Tibial nerve (tissue), 4 donors: ENCODE results near the gene SPINK8. TPM values are rescaled to one million over a fixed set of nuclear protein-coding genes. Genes with fewer than 3 reads are reported as not detected.

Experiments
- DNase-seq, 2 donors: peaks; one replicate each; pipeline ENCODE4 v3.0.0-alpha.2; 2019; ENCODE audit warnings: low spot score in 2 of 2
- H3K27ac ChIP-seq, 4 donors: fragments of 200-600 bp; sonication (generic) in 3 of 4; one replicate each; pipeline ENCODE4 v1.5.1; 2017 to 2019; ENCODE audit warnings: mild to moderate bottlenecking in 1 of 4
- H3K27me3 ChIP-seq, 2 donors: fragments of 200-600 bp; sonication (generic) in 1 of 2; one replicate each; pipeline versions ENCODE4 v1.5.1 to v1.6.0; 2017 to 2019
- H3K36me3 ChIP-seq, 3 donors: fragments of 200-600 bp; sonication (generic); one replicate each; pipeline ENCODE4 v1.5.1; 2018 to 2019
- H3K4me1 ChIP-seq, 4 donors: fragments of 200-600 bp; sonication (generic) in 3 of 4; one replicate each; pipeline ENCODE4 v1.5.1; 2017 to 2019
- H3K4me3 ChIP-seq, 4 donors: fragments of 200-600 bp; sonication (generic) in 3 of 4; one replicate each; pipeline ENCODE4 v1.5.1; 2017 to 2019; ENCODE audit warnings: mild to moderate bottlenecking in 1 of 4, moderate library complexity in 1 of 4
- H3K9me3 ChIP-seq, 4 donors: fragments of 200-600 bp; sonication (generic) in 3 of 4; one replicate each; pipeline ENCODE4 v1.5.1; 2017 to 2019
- CTCF ChIP-seq, 5 experiments: fragments of 200-600 bp in 3 of 5; fragments of 450-650 bp in 2 of 5; sonication (generic) in 3 of 5; IDR thresholded peaks; one replicate each; pipeline ENCODE4 v1.5.1; 2016 to 2019; ENCODE audit warnings: antibody characterized with exemption in 5 of 5, mild to moderate bottlenecking in 3 of 5, moderate library complexity in 2 of 5
- EP300 ChIP-seq, 2 donors: sonication (generic); formaldehyde crosslinking; IDR thresholded peaks; one replicate each; pipeline ENCODE4 v1.6.1; 2017; ENCODE audit warnings: antibody characterized with exemption in 2 of 2, mild to moderate bottlenecking in 1 of 2
- POLR2A ChIP-seq, 2 donors: fragments of 450-650 bp; IDR thresholded peaks; one replicate each; pipeline ENCODE4 v1.6.1; 2017; ENCODE audit warnings: antibody characterized with exemption in 2 of 2, mild to moderate bottlenecking in 2 of 2, moderate library complexity in 2 of 2
- WGBS, 2 donors: methylation state at CpG; one replicate each; pipeline ENCODE4 v1.1.5; 2018; 5-methylcytosine and 5-hydroxymethylcytosine counted together
- small RNA-seq: library from RNA; depleted of rRNA; stranded (forward); fragments of <200 nt; gene quantifications from one replicate; pipeline ENCODE3, GENCODE V24; 2016
- total RNA-seq, 4 donors: library from RNA; depleted of rRNA; stranded (reverse); fragments of >200 nt; gene quantifications; one replicate each; pipeline ENCODE4 v1.1.0, GENCODE V29; 2016

The SPINK8 gene
- total RNA-seq, 4 donors from 2014 or later: not detected

GRCh38 chr3:48268381-48268935 lies 65.0 kb downstream of the SPINK8 start:
- H3K27ac ChIP-seq: peak overlapping the region in 3 of 4 donors; percentile 5 to 60 (median 44)
- no peaks in the 10 kb centered on the region for H3K27me3 ChIP-seq
- TF ChIP-seq EP300 (IDR thresholded peaks at IDR 0.05) (no peak), POLR2A (IDR thresholded peaks at IDR 0.05) (no peak), CTCF (IDR thresholded peaks at IDR 0.05) (no peak)
- H3K9me3 ChIP-seq: no peaks in the 10 kb centered on the region
- no peak overlapping the region for H3K4me3 ChIP-seq
- DNase-seq: no peak
- H3K36me3 ChIP-seq: peaks cover 0 to 66% (median 0%) of the 10 kb centered on the region in 3 donors
- H3K4me1 ChIP-seq: peaks cover 0 to 21% (median 4%) of the 10 kb centered on the region in 4 donors
- 51 to 60% methylated on average over 13 of the region's 13 CpGs for WGBS, 2 donors

GRCh38 chr3:48267782-48268181 lies 65.7 kb downstream of the SPINK8 start:
- DNase-seq: no peak
- peak overlapping the region in 3 of 4 donors; percentile 20 to 60 (median 44) for H3K27ac ChIP-seq
- peaks cover 0 to 21% (median 4%) of the 10 kb centered on the region in 4 donors for H3K4me1 ChIP-seq
- H3K36me3 ChIP-seq: peaks cover 0 to 73% (median 0%) of the 10 kb centered on the region in 3 donors
- H3K4me3 ChIP-seq: no peak overlapping the region
- H3K27me3 ChIP-seq: no peaks in the 10 kb centered on the region
- 64 to 72% methylated on average over 2 of the region's 2 CpGs for WGBS, 2 donors
- H3K9me3 ChIP-seq: no peaks in the 10 kb centered on the region
- TF ChIP-seq CTCF (IDR thresholded peaks at IDR 0.05) (no peak), EP300 (IDR thresholded peaks at IDR 0.05) (no peak), POLR2A (IDR thresholded peaks at IDR 0.05) (no peak)

- no peak for DNase-seq
- 87 to 96% methylated on average over 1 of the region's 1 CpG for WGBS, 2 donors
- H3K4me3 ChIP-seq: no peak overlapping the region
- H3K4me1 ChIP-seq: no peaks in the 10 kb centered on the region
- H3K36me3 ChIP-seq: peaks cover 0 to 64% (median 3%) of the 10 kb centered on the region in 3 donors
- TF ChIP-seq CTCF (IDR thresholded peaks at IDR 0.05) (no peak), EP300 (IDR thresholded peaks at IDR 0.05) (no peak), POLR2A (IDR thresholded peaks at IDR 0.05) (no peak)
- H3K9me3 ChIP-seq: peaks cover 0 to 6% (median 0%) of the 10 kb centered on the region in 4 donors
- H3K27ac ChIP-seq: no peak overlapping the region
- no peaks in the 10 kb centered on the region for H3K27me3 ChIP-seq
Observed at GRCh38 chr3:48258530-48258929, 74.9 kb downstream of the SPINK8 start.

Small RNA genes lying within 50 kb of the gene (small RNA-seq; reads per million reads assigned to genes)
- gene MIR2115 (not detected), gene RF00019 (not detected), gene RN7SL321P (not detected)

Other genes starting within 250 kb of the SPINK8 start
- gene CDC25A, start 145.2 kb downstream of the SPINK8 start, total RNA-seq: 1 to 10 TPM in 2 of 4 donors, under 1 TPM in 1, not detected in 1; 0.44 to 7.1 (median 2.1) TPM
- under 1 TPM in 1 of 4 donors, not detected in 3; 0.63 TPM for gene CAMP, start 110.2 kb downstream of the SPINK8 start, total RNA-seq
- 10 to 100 TPM; 10.7 to 18.8 (median 15.7) TPM for gene ZNF589, start 92.6 kb downstream of the SPINK8 start, total RNA-seq
- 10 to 100 TPM; 22.2 to 28.4 (median 27.4) TPM for gene NME6, start 32.3 kb downstream of the SPINK8 start, total RNA-seq
- gene FBXW12, start 38.6 kb upstream of the SPINK8 start, total RNA-seq: not detected
- 100 to 1,000 TPM; 216 to 379 (median 339) TPM for gene PLXNB1, start 96.4 kb upstream of the SPINK8 start, total RNA-seq
- 10 to 100 TPM; 23.4 to 33.3 (median 29.2) TPM for gene CCDC51, start 106.5 kb upstream of the SPINK8 start, total RNA-seq
- 100 to 1,000 TPM; 212 to 380 (median 291) TPM for gene TMA7, start 106.6 kb upstream of the SPINK8 start, total RNA-seq
- gene ATRIP, start 113.1 kb upstream of the SPINK8 start, total RNA-seq: 10 to 100 TPM in 2 of 4 donors, 1 to 10 TPM in 2; 7.5 to 10.5 (median 9.3) TPM
- 100 to 1,000 TPM in 2 of 4 donors, 10 to 100 TPM in 2; 78.4 to 145 (median 93.9) TPM for gene SHISA5, start 170.5 kb upstream of the SPINK8 start, total RNA-seq
- gene PFKFB4, start 223.1 kb upstream of the SPINK8 start, total RNA-seq: 1 to 10 TPM; 2.2 to 9.0 (median 7.6) TPM
- gene UCN2, start 230.1 kb upstream of the SPINK8 start, total RNA-seq: 1 to 10 TPM in 1 of 4 donors, not detected in 3; 1.5 TPM